ENCODE measurements around the gene HEPH. TPM values are rescaled to one million over a fixed set of nuclear protein-coding genes. Genes with fewer than 3 reads are reported as not detected.

Gene HEPH
- polyA plus RNA-seq, 4 donors: 33.8 to 249 (median 56.8) TPM

- Histone ChIP-seq H3K4me1 (ENCODE audit: control insufficient read depth in 3 of 3, insufficient read depth in 2 of 3, low read depth in 1 of 3, low read length in 2 of 3) (no peaks in the 10 kb centered on the region), H3K27me3 (ENCODE audit: control insufficient read depth in 3 of 3, insufficient read depth in 3 of 3, low read length in 3 of 3) (peaks cover 0 to 2% (median 0%) of the 10 kb centered on the region in 3 donors), H3K9me3 (ENCODE audit: control insufficient read depth in 2 of 2, insufficient read depth in 1 of 2, low read depth in 1 of 2, low read length in 1 of 2) (no peaks in the 10 kb centered on the region), H3K27ac (ENCODE audit: low read depth in 1 of 3, low read length in 2 of 3) (no peak overlapping the region), H3K36me3 (ENCODE audit: control insufficient read depth in 3 of 3, insufficient read depth in 2 of 3, low read depth in 1 of 3, low read length in 3 of 3) (no peaks in the 10 kb centered on the region), H3K4me3 (ENCODE audit: low read depth in 1 of 3, low read length in 3 of 3) (no peak overlapping the region)
- 84 to 100% (median 91%) methylated on average over 1 of the region's 1 CpG for WGBS, 3 donors
- FAIRE-seq (peak; percentile 55), DNase-seq (no peak)
Observed at GRCh38 chrX:66149519-66149918, 14.5 kb upstream of the HEPH start.

GRCh38 chrX:66150163-66150562, 13.9 kb upstream of the HEPH start:
- Histone ChIP-seq H3K27me3 (ENCODE audit: control insufficient read depth in 3 of 3, insufficient read depth in 3 of 3, low read length in 3 of 3) (peaks cover 0 to 2% (median 0%) of the 10 kb centered on the region in 3 donors), H3K4me1 (ENCODE audit: control insufficient read depth in 3 of 3, insufficient read depth in 2 of 3, low read depth in 1 of 3, low read length in 2 of 3) (no peaks in the 10 kb centered on the region), H3K4me3 (ENCODE audit: low read depth in 1 of 3, low read length in 3 of 3) (no peak overlapping the region), H3K36me3 (ENCODE audit: control insufficient read depth in 3 of 3, insufficient read depth in 2 of 3, low read depth in 1 of 3, low read length in 3 of 3) (no peaks in the 10 kb centered on the region), H3K27ac (ENCODE audit: low read depth in 1 of 3, low read length in 2 of 3) (no peak overlapping the region), H3K9me3 (ENCODE audit: control insufficient read depth in 2 of 2, insufficient read depth in 1 of 2, low read depth in 1 of 2, low read length in 1 of 2) (no peaks in the 10 kb centered on the region)
- FAIRE-seq: no peak
- peak in 1 of 2 donors; percentile 31 for DNase-seq

GRCh38 chrX:66162331-66162822, 1.7 kb upstream of the HEPH start:
- DNase-seq: peak; percentile 86 to 96
- peak overlapping the region; percentile 64 to 88 (median 74) for H3K27ac ChIP-seq (ENCODE audit: low read depth in 1 of 3, low read length in 2 of 3)
- peak overlapping the region in 2 of 3 donors; percentile 75 to 77 for H3K4me3 ChIP-seq (ENCODE audit: low read depth in 1 of 3, low read length in 3 of 3)
- H3K4me1 ChIP-seq (ENCODE audit: control insufficient read depth in 3 of 3, insufficient read depth in 2 of 3, low read depth in 1 of 3, low read length in 2 of 3): peaks cover 0 to 11% (median 8%) of the 10 kb centered on the region in 3 donors
- peak; percentile 71 for FAIRE-seq
- H3K36me3 ChIP-seq (ENCODE audit: control insufficient read depth in 3 of 3, insufficient read depth in 2 of 3, low read depth in 1 of 3, low read length in 3 of 3): no peaks in the 10 kb centered on the region
- no peaks in the 10 kb centered on the region for H3K9me3 ChIP-seq (ENCODE audit: control insufficient read depth in 2 of 2, insufficient read depth in 1 of 2, low read depth in 1 of 2, low read length in 1 of 2)
- no peaks in the 10 kb centered on the region for H3K27me3 ChIP-seq (ENCODE audit: control insufficient read depth in 3 of 3, insufficient read depth in 3 of 3, low read length in 3 of 3)
- 5 to 63% (median 7%) methylated on average over 2 of the region's 2 CpGs for WGBS, 3 donors

- no peak for FAIRE-seq
- H3K4me1 ChIP-seq (ENCODE audit: control insufficient read depth in 3 of 3, insufficient read depth in 2 of 3, low read depth in 1 of 3, low read length in 2 of 3): peaks cover 0 to 11% (median 8%) of the 10 kb centered on the region in 3 donors
- peak overlapping the region; percentile 15 to 77 (median 75) for H3K4me3 ChIP-seq (ENCODE audit: low read depth in 1 of 3, low read length in 3 of 3)
- 5 to 61% (median 45%) methylated on average over 1 of the region's 1 CpG for WGBS, 3 donors
- H3K9me3 ChIP-seq (ENCODE audit: control insufficient read depth in 2 of 2, insufficient read depth in 1 of 2, low read depth in 1 of 2, low read length in 1 of 2): no peaks in the 10 kb centered on the region
- H3K36me3 ChIP-seq (ENCODE audit: control insufficient read depth in 3 of 3, insufficient read depth in 2 of 3, low read depth in 1 of 3, low read length in 3 of 3): peaks cover 0 to 4% (median 2%) of the 10 kb centered on the region in 3 donors
- no peak for DNase-seq
- H3K27ac ChIP-seq (ENCODE audit: low read depth in 1 of 3, low read length in 2 of 3): peak overlapping the region in 2 of 3 donors; percentile 74 to 88
- H3K27me3 ChIP-seq (ENCODE audit: control insufficient read depth in 3 of 3, insufficient read depth in 3 of 3, low read length in 3 of 3): no peaks in the 10 kb centered on the region
Observed at GRCh38 chrX:66163447-66163846, 600 bp upstream of the HEPH start.

GRCh38 chrX:66164470-66164869, 423 bp downstream of the HEPH start:
- no peaks in the 10 kb centered on the region for H3K27me3 ChIP-seq (ENCODE audit: control insufficient read depth in 3 of 3, insufficient read depth in 3 of 3, low read length in 3 of 3)
- peaks cover 0 to 6% (median 2%) of the 10 kb centered on the region in 3 donors for H3K36me3 ChIP-seq (ENCODE audit: control insufficient read depth in 3 of 3, insufficient read depth in 2 of 3, low read depth in 1 of 3, low read length in 3 of 3)
- peak overlapping the region; percentile 22 to 77 (median 75) for H3K4me3 ChIP-seq (ENCODE audit: low read depth in 1 of 3, low read length in 3 of 3)
- no peak for DNase-seq
- 15 to 28% (median 27%) methylated on average over 3 of the region's 3 CpGs for WGBS, 3 donors
- peaks cover 0 to 11% (median 8%) of the 10 kb centered on the region in 3 donors for H3K4me1 ChIP-seq (ENCODE audit: control insufficient read depth in 3 of 3, insufficient read depth in 2 of 3, low read depth in 1 of 3, low read length in 2 of 3)
- H3K27ac ChIP-seq (ENCODE audit: low read depth in 1 of 3, low read length in 2 of 3): peak overlapping the region; percentile 8 to 88 (median 17)
- FAIRE-seq: no peak
- H3K9me3 ChIP-seq (ENCODE audit: control insufficient read depth in 2 of 2, insufficient read depth in 1 of 2, low read depth in 1 of 2, low read length in 1 of 2): no peaks in the 10 kb centered on the region

GRCh38 chrX:66164931-66165330, 884 bp downstream of the HEPH start:
- Histone ChIP-seq H3K4me3 (ENCODE audit: low read depth in 1 of 3, low read length in 3 of 3) (peak overlapping the region in 2 of 3 donors; percentile 75 to 77), H3K27ac (ENCODE audit: low read depth in 1 of 3, low read length in 2 of 3) (peak overlapping the region in 1 of 3 donors; percentile 88), H3K27me3 (ENCODE audit: control insufficient read depth in 3 of 3, insufficient read depth in 3 of 3, low read length in 3 of 3) (no peaks in the 10 kb centered on the region), H3K9me3 (ENCODE audit: control insufficient read depth in 2 of 2, insufficient read depth in 1 of 2, low read depth in 1 of 2, low read length in 1 of 2) (no peaks in the 10 kb centered on the region), H3K36me3 (ENCODE audit: control insufficient read depth in 3 of 3, insufficient read depth in 2 of 3, low read depth in 1 of 3, low read length in 3 of 3) (peaks cover 0 to 6% (median 2%) of the 10 kb centered on the region in 3 donors), H3K4me1 (ENCODE audit: control insufficient read depth in 3 of 3, insufficient read depth in 2 of 3, low read depth in 1 of 3, low read length in 2 of 3) (peaks cover 0 to 9% (median 8%) of the 10 kb centered on the region in 3 donors)
- DNase-seq: no peak
- WGBS, 3 donors: 16 to 35% (median 21%) methylated on average over 2 of the region's 2 CpGs
- FAIRE-seq: no peak

GRCh38 chrX:66166671-66167070, 2.6 kb downstream of the HEPH start:
- Histone ChIP-seq H3K36me3 (ENCODE audit: control insufficient read depth in 3 of 3, insufficient read depth in 2 of 3, low read depth in 1 of 3, low read length in 3 of 3) (peaks cover 2 to 7% (median 5%) of the 10 kb centered on the region in 3 donors), H3K27ac (ENCODE audit: low read depth in 1 of 3, low read length in 2 of 3) (peak overlapping the region in 1 of 3 donors; percentile 88), H3K9me3 (ENCODE audit: control insufficient read depth in 2 of 2, insufficient read depth in 1 of 2, low read depth in 1 of 2, low read length in 1 of 2) (no peaks in the 10 kb centered on the region), H3K4me1 (ENCODE audit: control insufficient read depth in 3 of 3, insufficient read depth in 2 of 3, low read depth in 1 of 3, low read length in 2 of 3) (peaks cover 0 to 4% (median 0%) of the 10 kb centered on the region in 3 donors), H3K27me3 (ENCODE audit: control insufficient read depth in 3 of 3, insufficient read depth in 3 of 3, low read length in 3 of 3) (no peaks in the 10 kb centered on the region), H3K4me3 (ENCODE audit: low read depth in 1 of 3, low read length in 3 of 3) (peak overlapping the region in 2 of 3 donors; percentile 15 to 18)
- FAIRE-seq (peak; percentile 65), DNase-seq (peak; percentile 51 to 59)

- no peak for DNase-seq
- no peak for FAIRE-seq
- no peaks in the 10 kb centered on the region for H3K27me3 ChIP-seq (ENCODE audit: control insufficient read depth in 3 of 3, insufficient read depth in 3 of 3, low read length in 3 of 3)
- no peaks in the 10 kb centered on the region for H3K9me3 ChIP-seq (ENCODE audit: control insufficient read depth in 2 of 2, insufficient read depth in 1 of 2, low read depth in 1 of 2, low read length in 1 of 2)
- H3K4me1 ChIP-seq (ENCODE audit: control insufficient read depth in 3 of 3, insufficient read depth in 2 of 3, low read depth in 1 of 3, low read length in 2 of 3): peaks cover 0 to 4% (median 0%) of the 10 kb centered on the region in 3 donors
- peak overlapping the region in 2 of 3 donors; percentile 15 to 18 for H3K4me3 ChIP-seq (ENCODE audit: low read depth in 1 of 3, low read length in 3 of 3)
- H3K27ac ChIP-seq (ENCODE audit: low read depth in 1 of 3, low read length in 2 of 3): peak overlapping the region in 1 of 3 donors; percentile 88
- peaks cover 2 to 13% (median 7%) of the 10 kb centered on the region in 3 donors for H3K36me3 ChIP-seq (ENCODE audit: control insufficient read depth in 3 of 3, insufficient read depth in 2 of 3, low read depth in 1 of 3, low read length in 3 of 3)
- 54 to 72% (median 64%) methylated on average over 2 of the region's 2 CpGs for WGBS, 3 donors
Observed at GRCh38 chrX:66167431-66167830, 3.4 kb downstream of the HEPH start.

GRCh38 chrX:66176134-66176533, 12.1 kb downstream of the HEPH start:
- no peak for FAIRE-seq
- WGBS, 3 donors: 100% methylated on average over 1 of the region's 1 CpG
- no peak for DNase-seq
- H3K27ac ChIP-seq (ENCODE audit: low read depth in 1 of 3, low read length in 2 of 3): no peak overlapping the region
- no peak overlapping the region for H3K4me3 ChIP-seq (ENCODE audit: low read depth in 1 of 3, low read length in 3 of 3)
- no peaks in the 10 kb centered on the region for H3K4me1 ChIP-seq (ENCODE audit: control insufficient read depth in 3 of 3, insufficient read depth in 2 of 3, low read depth in 1 of 3, low read length in 2 of 3)
- peaks cover 0 to 20% (median 6%) of the 10 kb centered on the region in 3 donors for H3K36me3 ChIP-seq (ENCODE audit: control insufficient read depth in 3 of 3, insufficient read depth in 2 of 3, low read depth in 1 of 3, low read length in 3 of 3)
- no peaks in the 10 kb centered on the region for H3K27me3 ChIP-seq (ENCODE audit: control insufficient read depth in 3 of 3, insufficient read depth in 3 of 3, low read length in 3 of 3)
- peaks cover 0 to 6% of the 10 kb centered on the region in 2 donors for H3K9me3 ChIP-seq (ENCODE audit: control insufficient read depth in 2 of 2, insufficient read depth in 1 of 2, low read depth in 1 of 2, low read length in 1 of 2)

Measured in small intestine (tissue), 7 donors.